ENCODE results near the gene AP4S1.
"Not testable (repeated sequence)": the region's sequence is repeated elsewhere in the genome, so short reads cannot be mapped to it uniquely, and the experiment has no call there.

The AP4S1 gene, protein sequence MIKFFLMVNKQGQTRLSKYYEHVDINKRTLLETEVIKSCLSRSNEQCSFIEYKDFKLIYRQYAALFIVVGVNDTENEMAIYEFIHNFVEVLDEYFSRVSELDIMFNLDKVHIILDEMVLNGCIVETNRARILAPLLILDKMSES

DNA sequence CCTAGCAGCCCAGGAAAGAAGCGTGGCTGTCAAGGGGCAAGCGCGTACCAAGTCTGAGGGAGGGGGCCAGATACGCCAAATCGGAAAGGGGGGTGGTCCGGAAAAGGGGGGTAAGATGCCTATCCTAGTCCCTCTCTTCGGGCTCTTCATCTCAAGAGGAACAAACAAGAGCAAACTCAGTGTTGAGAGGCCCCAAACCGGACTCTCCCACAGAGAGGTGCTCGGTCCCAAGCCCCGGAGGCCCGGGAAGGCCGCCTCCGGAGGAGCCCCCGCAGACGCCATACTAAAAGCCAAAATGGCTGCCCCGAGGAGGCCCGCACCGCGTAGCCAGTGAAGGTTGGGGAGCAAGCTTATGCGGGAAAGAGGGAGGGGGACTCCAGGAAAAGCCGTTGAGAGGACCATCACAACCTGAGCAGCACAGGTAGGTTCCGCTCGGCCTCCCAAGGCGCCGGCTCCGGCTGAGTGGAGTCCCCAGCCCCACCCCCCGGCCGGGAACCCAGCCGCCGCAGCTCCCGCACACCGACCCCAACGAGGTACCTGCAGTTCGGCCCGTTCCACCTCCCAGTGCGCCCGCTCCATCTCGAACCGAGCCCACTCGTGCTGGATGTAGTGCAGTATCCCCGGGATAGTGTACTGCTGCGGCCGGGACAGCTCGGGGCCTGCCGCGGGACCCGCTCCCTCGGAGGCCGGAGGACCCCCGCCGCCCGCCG, at the start of gene AP4S1:
TSS of gene AP4S1 (plus strand) at position 283 of the 710 bp plus-strand sequence. CDS start 40,548 bp downstream, outside the sequence.
- peak; percentile 61 for DNase-seq

DNA sequence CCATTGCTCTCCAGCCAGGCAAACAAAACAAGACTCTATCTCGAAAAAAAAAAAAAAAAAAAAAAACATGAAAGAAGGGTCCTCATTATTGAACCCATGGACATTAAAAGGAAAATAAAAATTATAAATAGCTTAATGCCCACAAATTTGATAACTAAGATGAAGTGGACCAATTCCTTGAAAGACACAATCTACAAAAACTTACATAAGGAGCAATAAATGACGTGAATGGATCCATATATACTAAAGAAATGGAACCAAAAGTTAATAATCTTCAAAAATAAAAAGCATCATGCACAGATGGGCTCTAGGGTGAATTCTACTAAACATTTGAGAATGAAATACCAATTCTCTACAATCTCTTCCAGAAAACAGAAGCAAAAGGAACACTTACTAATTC, 47.7 kb upstream of the AP4S1 start:
- no peak for DNase-seq

DNA sequence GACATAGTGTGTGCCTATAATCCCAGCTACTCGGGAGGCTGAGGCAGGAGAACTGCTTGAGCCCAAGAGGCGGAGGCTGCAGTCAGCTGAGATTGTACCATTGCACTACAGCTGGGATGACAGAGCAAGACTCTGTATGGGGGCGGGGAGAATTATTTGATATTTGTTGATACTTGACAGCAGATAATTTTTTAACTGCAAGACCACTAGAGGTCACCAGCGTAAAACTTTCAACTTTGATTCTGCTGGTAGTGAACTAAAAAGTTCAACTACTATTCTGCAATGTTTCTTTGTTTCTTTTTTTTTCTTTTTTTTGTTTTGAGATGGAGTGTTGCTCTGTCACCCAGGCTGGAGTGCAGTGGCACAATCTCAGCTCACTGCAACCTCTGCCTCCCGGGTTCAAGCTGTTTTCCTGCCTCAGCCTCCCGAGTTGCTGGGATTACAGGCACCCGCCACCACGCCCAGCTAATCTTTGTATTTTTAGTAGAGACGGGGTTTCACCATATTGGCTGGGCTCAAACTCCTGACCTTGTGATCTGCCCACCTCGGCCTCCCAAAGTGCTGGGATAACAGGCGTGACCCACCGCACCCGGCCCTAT, 45.2 kb upstream of the AP4S1 start:
- DNase-seq, result peak; percentile 77

DNA sequence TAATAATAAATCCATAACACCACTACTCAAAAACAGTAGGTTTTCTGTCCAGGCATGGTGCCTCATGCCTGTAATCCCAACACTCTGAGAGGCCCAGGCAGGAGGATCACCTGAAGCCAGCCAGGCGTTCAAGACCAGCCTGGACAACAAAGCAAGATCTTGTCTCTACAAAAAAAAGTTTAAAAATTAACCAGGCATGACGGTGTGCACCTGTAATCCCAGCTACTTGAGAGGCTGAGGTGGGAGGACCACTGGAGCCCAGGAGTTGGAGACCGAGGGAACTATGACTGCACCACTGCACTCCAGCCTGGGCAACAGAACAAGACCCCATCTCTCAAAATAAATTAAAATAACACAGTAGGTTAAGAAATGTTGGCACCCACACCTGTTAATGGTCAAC, 44.5 kb upstream of the AP4S1 start:
- DNase-seq, result no peak

DNA sequence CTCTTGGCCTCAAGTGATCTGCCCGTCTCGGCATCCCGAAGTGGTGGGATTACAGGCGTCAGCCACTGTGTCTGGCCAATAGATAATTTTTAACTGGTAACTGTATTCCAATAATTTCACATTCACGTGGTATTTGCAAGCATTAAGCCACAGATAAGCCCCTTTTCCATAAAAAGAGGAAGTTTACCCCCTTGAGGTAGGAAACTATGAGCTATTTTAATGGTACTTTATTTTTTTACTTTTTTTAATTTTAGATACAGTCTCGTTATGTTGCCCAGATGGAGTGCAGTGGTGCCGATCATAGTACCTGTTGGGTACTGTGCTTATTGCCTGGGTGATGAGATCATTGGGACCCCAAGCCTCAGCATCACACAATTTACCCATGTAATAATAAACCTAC, 42.9 kb upstream of the AP4S1 start:
- no peak for DNase-seq

DNA sequence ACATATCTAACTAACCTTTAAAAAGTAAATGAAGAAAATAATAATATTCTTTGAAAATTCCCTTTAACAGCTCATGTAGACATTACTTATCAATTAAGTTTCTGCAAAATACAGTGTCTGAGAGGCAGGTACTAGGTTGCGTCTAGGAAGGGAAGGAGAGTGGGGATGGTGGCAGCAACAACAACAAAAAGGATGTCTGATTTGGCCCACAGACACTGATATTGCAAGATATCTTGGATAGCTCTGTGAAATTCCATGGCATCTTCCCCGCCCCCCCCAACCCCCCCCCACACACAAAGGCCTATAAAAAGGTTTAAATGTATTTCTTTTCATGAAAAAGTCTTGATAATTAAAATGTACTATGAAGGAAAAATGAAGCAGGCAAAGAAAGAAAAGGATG, 41.6 kb upstream of the AP4S1 start:
- DNase-seq, result no peak

DNA sequence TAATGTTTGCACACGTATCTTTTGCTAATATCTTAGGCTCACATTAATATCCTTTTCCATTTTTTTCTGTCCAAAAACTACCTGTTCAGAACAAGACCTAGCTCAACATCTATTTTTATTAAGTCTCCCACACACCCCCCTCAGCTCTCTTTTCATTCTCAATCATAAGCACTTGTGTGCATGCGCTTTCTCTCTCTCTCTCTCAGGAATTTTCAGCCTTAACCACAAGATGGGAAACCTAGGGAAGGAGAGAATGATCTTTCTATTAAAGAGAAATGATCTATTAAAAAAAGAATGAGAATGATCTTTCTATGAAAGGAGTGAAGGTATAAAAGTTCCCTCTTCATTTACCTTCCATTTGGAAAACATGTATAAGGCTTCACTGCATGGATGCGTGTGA, 39.7 kb upstream of the AP4S1 start:
- DNase-seq, result no peak

DNA sequence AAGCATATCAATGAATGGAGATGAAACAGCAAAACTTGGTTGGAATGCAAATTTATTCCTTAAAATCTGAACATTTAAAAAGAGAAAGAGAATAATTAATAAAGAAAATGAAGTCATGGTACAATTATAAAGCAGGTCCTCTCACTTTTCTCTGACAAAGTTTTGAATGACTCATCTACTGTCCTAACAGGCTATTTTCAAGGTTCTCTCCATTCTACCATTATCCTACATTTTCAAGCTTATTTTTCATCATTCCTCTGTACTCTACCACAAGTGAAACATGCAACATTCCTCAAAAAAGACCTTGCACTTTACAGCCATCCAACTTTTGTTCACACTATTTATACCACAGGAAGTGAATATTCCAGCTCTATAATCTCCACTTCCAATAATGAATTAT, 36.9 kb upstream of the AP4S1 start:
- no peak for DNase-seq

DNA sequence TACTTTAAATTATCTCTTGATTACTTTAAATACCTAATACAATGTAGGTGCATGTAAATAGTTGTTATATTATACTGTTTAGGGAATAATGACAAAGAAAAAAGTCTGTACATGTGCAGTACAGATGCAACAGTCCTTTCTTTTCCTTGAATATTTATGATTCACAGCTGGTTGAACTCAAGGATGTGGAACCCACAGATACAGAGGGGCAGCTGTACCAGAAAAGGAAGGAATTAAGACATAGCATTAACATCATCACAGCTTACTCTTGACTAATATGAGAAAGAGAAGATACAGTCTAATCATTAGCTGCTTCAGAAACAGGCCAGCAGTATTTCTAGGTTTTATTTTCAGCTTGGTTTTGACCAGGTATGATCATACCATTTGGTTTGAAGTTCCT, 34.7 kb upstream of the AP4S1 start:
- DNase-seq, result no peak

DNA sequence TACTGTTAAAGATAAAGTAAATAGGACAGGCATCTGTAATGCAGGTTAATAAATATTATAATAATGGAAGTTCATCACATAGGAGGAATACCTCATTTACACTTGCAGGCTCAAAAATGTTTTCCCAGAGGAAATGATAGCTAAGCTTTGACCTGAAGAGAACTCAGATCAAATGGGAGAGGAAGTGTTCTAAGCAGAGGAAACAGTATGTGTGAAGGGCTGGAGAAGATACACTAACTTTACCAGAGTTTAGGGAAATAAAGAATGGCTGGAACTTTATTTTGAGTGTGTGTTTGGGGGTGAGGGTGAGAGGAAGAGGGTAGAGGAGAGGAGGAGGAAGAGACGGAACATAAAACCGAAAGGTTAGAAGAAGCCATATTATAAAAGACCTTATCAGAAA, 34.0 kb upstream of the AP4S1 start:
- DNase-seq, result no peak

DNA sequence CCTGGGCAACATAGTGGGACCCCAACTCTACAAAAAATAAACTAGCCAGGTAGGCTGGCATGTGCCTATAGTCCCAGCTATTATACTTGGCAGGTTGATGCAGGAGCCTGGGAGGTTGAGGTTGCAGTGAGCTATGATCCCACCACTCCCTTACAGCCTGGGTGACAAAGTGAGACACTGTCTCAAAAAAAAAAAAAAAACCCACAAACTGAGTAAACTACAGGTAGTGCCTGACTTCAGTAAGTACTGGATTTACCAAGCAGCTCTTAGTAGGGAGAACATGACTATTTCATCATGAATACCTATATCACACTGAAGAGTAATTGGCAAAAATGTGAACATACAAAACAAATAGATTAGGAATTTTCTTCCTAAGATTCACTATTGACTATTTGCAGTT, 32.4 kb upstream of the AP4S1 start:
- no peak for DNase-seq

DNA sequence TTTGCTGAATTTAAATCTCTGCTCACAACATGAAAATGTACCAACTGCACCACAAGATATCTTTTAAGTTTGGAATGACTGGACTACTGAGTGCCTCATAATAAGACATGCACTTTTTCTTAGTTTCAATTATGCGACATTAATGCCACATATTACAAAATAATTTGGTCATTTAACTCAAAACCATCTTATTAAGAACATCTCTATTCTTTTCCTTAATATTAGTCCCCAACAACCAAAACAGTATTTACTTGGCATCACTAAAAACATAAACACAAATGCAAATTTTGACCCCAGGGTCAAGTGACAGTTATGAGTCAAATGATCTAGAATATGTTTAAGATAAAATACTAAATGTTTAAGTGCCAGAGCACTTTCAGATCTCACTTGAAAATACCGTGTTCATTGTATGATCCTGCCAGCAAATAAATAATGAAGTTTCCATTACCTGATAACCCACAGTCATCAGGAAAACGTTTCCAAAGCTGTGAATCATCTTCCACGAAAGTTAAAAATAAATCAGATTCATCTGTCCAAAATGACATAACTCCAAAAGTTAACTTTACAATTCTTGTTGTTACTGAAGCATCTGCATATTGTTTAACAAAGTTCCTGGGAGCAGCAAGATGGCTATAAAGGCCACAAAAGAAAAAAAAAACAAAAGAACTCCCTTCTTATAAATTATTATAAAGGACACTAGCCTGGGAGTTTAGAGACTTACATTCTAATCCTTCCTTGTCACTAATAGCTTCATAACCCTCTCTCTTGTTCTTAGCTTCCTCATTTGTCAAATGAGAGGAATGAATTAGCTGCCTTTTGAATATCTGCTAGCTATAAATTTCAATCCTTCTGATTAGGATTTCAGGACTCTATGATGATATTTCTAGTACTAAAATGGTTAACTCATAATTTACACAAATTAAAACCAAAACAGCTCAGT, 30.5 kb upstream of the AP4S1 start:
- DNase-seq, result no peak

DNA sequence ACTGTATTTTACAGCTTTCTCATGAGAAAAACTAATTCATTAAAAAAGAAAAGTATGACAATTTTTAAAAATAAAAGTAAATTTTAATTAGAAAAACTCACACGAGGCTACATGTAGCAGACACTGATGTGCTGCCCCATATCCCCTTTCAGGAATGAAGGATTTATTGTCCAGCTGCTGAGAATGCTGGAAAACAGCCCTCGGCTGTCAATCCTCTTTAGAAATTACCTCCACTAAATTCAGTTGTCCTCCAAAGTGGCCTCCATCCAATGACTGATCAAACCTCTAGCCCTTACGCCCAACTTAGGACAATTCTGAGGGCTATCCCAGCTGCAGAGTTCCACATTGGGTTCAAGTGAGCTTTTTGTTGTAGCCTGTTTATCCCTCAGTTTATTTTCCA, 29.8 kb upstream of the AP4S1 start:
- DNase-seq, result no peak

DNA sequence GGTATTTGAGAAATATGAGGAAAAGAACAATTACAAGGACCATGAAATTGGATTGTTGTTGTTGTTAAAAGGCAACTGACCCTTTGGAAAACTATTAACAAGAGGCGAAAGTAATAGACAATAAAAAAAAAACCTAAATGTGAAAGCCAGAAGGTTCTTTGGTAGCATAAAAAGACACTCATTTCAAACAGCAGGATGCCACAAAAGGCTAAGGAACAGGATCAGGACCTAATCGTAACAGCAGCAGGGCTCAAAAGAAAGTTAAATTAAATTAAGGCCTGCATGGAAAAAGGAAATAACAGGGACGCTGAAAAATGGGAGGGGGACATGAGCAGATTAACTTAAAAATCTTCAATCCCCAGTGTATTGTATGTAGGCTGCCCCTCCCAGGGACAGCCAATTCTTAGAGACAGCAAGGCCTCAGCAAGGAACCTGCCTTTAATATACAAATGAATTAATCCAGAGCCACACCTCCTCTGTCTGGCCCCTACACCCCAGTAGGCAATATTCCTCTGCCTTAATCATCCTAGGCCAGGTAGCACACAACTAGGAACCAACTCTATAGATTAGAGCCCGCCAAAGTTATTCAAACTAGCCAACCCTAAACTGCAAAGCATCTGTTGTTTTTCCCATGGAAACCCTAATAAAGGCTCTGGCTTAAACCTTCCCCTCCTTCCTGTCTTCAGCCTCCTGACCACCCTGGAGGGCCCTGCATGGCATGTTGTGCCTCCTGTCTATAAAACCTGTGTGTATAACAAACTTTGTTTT, 28.4 kb upstream of the AP4S1 start:
- no peak for DNase-seq

DNA sequence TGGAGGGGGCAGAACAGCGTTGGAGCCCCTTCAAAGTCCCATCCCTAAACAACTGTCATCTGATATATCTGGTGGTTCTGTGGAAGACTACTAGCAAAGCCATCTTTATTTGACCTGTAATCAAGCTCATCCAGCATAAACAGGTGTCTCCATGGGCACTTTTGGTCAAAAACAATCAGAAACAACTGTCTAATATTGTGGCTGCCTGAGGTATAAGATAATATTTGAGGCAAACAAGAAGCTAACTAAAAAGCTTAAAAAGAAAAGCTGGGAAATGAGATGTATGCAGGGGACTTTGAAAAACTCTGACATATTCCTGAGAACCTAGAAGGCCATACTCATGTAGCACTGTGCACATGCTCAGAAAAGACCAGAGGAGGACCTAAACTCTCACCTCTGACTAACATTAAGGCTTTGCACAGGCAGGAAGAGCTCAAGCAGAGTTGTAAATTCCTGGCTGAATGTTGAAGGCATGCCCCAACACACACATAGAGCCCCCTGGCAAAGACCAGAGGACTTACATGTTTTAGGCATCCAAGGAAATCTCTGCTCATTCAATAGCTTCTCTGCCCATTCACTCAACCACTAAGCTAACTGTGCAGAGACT, 27.2 kb upstream of the AP4S1 start:
- no peak for DNase-seq

DNA sequence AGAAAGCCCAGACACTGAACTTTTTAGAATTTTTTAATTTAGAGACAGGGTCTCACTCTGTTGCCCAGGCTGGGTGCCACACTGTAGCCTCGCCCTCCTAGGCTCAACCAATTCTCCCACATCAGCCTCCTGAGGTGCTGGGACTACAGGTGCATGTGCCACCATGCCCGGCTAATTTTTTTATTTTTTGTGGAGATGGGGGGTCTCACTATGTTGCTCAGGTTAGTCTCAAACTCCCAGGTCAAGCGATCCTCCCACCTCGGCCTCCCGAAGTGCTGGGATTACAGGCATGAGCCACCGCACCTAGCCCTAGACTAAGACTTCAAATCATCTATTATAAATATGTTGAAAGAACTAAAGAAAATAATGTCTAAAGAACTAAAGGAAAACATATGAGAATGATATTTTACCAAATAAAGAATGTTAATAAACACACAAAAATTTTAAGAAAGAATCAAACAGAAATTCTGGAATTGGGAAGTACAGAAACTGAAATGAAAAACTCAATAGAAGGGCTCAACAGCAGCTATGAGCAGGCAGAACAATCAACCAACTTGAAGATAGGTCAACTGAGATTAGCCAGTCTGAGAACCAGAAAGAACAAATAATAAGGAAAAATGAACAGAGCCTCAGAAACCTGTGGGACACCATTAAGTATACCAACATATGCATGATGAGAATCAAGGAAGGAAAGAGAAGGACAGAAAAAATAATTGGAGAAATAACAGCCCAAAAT, 26.2 kb upstream of the AP4S1 start:
- DNase-seq, result no peak

DNA sequence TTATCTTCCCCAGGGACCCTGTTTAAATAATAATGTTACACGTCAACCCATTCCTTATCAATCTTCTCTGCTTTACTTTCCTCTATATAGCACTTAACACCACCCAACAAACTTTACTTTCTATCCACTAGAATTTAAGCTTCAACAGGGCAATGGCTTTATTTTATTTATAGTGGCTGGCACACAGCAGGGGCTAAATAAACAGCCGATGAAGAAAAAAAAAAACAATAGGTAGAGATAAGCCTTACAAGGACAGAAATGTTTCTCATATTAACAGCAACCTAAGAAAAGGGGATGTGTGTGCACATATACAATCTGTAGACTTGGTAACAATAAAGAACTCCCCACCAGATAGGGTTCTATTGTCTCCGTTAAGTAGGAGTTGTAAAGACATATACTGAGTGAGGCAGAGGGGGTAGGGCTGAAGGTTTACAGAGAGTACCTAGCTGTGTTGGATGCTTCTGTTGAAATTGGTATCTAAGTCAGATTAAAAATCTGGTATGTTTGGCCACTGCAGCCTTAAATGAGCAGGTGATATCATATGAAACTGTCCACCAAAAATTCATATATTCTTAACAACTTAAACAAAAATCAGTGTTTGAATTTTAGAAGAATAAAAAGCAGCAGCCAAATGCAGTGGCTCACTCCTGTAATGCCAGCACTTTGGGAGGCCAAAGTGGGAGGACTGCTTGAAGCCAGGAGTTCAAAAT, 24.7 kb upstream of the AP4S1 start:
- no peak for DNase-seq

DNA sequence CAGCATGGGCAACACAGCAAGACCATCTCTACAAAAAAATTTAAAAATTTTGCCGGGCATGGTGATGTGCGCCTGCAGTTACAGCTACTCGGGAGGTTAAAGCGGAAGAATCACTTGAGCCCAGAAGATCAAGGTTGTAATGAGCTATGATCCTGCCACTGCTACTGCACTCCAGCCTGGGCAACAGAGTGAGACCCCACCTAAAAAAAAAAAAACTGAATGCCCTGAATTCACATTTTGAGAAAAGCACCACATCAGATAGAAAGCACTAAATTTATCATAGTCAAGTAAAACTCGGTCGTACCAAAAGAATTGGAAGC, 24.1 kb upstream of the AP4S1 start:
- no peak for DNase-seq

DNA sequence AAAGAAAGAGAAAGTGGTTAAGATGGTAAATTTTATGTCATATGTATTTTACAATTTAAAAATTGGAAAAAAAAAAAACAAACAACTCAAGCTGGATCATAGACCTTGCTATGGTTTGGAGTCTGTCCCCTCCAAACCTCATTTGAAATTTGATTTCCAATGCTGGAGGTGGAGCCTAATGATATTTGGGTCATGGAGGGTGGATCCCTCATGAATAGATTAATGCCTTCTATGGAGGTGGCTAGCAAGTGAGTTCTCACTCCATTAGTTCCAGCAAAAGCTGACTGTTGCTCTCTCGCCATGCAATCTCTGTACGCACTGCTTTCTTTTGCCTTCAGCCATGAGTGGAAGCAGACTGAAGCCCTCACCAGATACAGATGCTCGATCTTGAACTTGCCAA, 22.2 kb upstream of the AP4S1 start:
- no peak for DNase-seq

DNA sequence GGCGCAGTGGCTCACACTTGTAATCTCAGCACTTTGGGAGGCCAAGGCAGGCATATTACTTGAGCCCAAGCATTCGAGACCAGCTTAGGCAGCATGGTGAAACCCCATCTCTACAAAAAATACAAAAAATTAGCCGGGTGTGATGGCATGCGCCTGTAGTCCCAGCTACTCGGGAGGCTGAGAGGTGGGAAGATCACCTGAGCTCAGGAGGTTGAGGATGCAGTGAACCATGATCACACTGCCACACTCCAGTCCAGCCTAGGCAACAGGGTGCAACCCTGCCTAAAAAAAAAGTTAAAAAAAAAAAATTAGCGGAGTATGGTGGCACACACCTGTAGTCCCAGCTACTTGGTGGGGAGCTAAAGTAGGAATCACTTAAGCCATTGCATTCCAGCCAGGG, 21.4 kb upstream of the AP4S1 start:
- DNase-seq, result not testable (repeated sequence)

DNA sequence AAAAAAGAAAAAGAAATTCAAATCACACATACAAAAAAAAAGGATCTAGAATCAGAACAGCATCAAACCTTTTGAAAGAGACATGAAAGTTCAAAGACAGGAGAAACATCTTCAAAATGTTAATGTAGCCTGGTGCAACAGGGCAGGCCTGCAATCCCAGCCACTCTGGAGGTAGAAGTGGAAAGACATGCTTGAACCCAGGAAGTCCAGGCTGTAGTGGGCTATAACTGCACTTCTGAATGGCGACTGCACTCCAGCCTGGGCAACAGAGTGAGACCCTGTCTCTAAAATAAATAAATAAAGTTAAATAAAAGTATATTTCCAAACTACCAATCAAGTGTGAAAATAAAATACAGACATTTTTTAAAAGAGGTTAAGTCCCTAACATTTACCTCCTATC, 18.7 kb upstream of the AP4S1 start:
- no peak for DNase-seq
